Mesodermal cell (in vitro differentiated cells): Measurements from ENCODE around the gene NRROS. TPM values are rescaled to one million over a fixed set of nuclear protein-coding genes. Genes with fewer than 3 reads are reported as not detected.
"Not testable (repeated sequence)": the region's sequence is repeated elsewhere in the genome, so short reads cannot be mapped to it uniquely, and the experiment has no call there.

Source experiments
- H3K27ac ChIP-seq: 2 replicates; pipeline ENCODE4 v1.7.0; 2013; ENCODE audit warnings: mild to moderate bottlenecking, low read depth, low read length, moderate library complexity; ENCODE audit not compliant: severe bottlenecking
- H3K36me3 ChIP-seq: 2 replicates; pipeline ENCODE4 v1.7.1; 2013; ENCODE audit warnings: mild to moderate bottlenecking, low read length, moderate library complexity; ENCODE audit not compliant: control insufficient read depth, insufficient read depth
- H3K4me1 ChIP-seq: one replicate; pipeline ENCODE4 v1.7.1; 2013; ENCODE audit warnings: mild to moderate bottlenecking, low read length; ENCODE audit not compliant: insufficient read depth, control insufficient read depth, poor library complexity, severe bottlenecking
- H3K4me3 ChIP-seq: 2 replicates; pipeline ENCODE4 v1.7.0; 2013; ENCODE audit warnings: low read length, control low read depth, mild to moderate bottlenecking; ENCODE audit not compliant: insufficient read depth, poor library complexity, severe bottlenecking; ENCODE audit errors: extremely low read depth
- H3K9me3 ChIP-seq: 2 replicates; pipeline ENCODE4 v1.7.1; 2013; ENCODE audit warnings: mild to moderate bottlenecking, low read length, moderate library complexity; ENCODE audit not compliant: control insufficient read depth
- WGBS, 2 experiments: methylation state at CpG; one replicate each; pipeline ENCODE4 v1.1.5; 2013; ENCODE audit warnings: missing lambda C conversion rate in 2 of 2; ENCODE audit not compliant: insufficient coverage in 2 of 2; 5-methylcytosine and 5-hydroxymethylcytosine counted together
- polyA plus RNA-seq, 2 experiments: library from polyadenylated mRNA; stranded (reverse); fragments of 50-300 nt; gene quantifications; one replicate each; pipeline ENCODE4 v1.2.3, GENCODE V29; 2013

NRROS gene
- polyA plus RNA-seq (2013, experiment 1 of 2) = 4.4 TPM
- 2.7 TPM for polyA plus RNA-seq (2013, experiment 2 of 2)

DNA sequence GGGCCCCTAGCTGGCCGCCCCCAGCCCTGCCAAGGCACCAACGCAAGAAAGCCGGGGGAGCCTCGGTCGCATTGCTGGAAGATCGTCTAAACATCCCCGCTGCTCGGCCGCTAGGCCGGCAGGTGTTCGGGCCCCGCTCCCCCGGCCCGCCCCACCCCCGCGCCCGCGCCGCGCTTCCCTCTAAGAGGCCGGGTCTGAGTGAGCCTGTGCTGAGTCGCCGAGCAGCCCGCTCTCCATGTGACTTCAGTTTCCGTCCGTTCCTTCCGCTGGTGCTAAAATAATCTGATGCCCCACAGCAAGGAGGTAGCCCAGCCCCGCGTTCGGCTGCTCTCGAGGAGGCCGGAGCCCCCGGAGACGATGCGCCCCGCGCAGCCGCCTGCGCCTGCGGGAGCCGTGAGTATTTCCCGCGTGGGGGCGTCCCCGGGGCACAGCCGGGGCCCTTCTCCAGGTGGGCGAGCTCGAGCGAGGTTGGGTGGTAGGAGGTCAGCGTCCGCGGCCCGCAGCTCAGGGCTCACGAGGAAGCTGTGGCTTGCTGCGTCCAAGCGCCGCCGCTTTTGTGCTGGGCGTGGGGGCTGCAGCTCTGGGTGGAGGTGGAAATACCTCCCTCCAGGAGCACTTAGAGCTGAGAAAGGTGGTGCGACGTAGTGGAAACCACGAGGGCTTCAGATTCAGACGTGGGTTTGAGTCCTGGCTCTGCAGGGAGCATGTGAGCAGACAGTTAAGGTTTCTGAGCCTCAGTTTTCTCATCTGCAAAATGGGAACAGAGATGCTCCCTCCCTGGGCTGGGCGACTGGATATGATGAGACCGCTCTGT is at the start of gene NRROS:
Gene NRROS (plus strand): TSS at position 212 of the 814 bp plus-strand sequence. CDS start 14,846 bp downstream, outside the sequence.
- WGBS, 2 experiments = 38 to 42% methylated on average over 37 to 62 of the region's 65 CpGs
- H3K4me1 ChIP-seq = no peaks in the 10 kb centered on the region

DNA sequence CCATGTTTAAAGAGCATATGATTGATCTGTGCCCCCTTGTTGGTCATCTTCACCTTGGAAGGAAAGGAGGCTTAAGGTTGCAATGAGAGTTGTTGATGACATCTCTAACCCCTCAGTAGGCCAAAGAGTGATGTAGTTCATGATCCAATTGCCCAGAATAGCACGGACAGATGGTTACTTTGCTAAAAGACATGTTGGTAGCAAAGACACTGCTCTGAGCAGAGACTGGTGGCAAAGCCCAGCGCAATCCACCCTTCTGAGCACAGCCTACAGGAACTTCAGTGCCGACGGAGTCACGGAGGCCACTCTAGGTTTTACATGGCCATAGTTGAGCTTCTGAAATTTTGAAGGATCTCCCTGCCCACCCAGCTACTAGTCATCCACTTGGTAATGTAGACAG is 49.2 kb upstream of the NRROS start:
- Histone ChIP-seq H3K9me3 (no peaks in the 10 kb centered on the region), H3K4me1 (no peaks in the 10 kb centered on the region), H3K4me3 (no peak overlapping the region), H3K36me3 (peaks cover 4% of the 10 kb centered on the region), H3K27ac (no peak overlapping the region)
- 92 to 96% methylated on average over 2 of the region's 5 CpGs for WGBS, 2 experiments

More for the DNA sequence above, at the start of gene NRROS:
- Histone ChIP-seq H3K36me3 (no peaks in the 10 kb centered on the region), H3K27ac (no peak within 1 kb of the TSS), H3K9me3 (no peaks in the 10 kb centered on the region), H3K4me3 (peak within 1 kb of the TSS; percentile 14)

DNA sequence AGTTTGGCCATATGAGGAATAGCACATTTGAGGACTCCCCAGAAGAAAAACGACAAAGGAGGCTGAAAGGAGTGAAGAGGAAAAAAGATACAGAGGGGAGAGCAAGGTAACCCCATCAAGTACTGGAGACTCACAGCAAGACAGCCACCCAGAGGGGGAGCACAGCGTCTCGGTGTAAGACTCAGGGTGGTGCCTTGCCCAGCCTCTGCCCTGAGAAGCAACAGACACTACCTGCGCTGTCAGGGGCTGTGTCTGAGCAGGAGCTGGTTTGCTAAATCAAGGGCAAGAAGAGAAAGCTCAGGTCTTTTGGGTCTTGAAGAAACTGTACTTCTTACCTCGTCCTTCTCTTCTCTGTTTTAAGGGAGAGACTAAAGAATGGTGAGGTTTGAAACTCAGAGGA is 43.1 kb upstream of the NRROS start:
- no peak overlapping the region for H3K4me3 ChIP-seq
- H3K27ac ChIP-seq = peak overlapping the region; percentile 29
- 50% methylated on average over 2 of the region's 5 CpGs; no CpG with 5 or more reads in 1 of the 2 experiments for WGBS, 2 experiments
- no peaks in the 10 kb centered on the region for H3K9me3 ChIP-seq
- no peaks in the 10 kb centered on the region for H3K4me1 ChIP-seq
- H3K36me3 ChIP-seq = no peaks in the 10 kb centered on the region

DNA sequence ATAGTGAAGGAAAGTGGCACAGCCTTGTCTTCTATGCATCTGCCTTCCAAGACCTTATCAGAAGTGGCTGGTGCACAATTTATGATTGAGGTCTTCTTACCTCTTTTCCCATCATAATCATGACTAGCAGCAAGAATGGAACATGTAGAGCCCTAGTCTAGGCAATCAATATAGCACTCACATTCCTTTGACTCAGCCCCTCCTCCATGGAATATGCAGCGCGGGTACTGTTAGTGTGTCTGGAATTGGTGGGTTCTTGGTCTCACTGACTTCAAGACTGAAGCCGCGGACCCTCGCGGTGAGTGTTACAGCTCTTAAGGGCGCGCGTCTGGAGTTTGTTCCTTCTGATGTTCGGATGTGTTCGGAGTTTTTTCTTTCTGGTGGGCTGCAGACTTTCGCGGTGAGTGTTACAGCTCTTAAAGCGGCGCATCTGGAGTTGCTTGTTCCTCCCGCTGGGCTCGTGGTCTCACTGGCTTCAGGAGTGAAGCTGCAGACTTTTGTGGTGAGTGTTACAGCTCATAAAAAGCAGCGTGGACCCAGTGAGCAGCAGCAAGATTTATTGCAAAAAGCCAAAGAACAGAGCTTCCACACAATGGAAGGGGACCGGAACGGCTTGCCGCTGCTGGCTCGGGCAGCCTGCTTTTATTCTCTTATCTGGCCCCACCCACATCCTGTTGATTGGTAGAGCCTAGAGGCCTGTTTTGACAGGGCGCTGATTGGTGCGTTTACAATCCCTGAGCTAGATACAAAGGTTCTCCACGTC is 41.3 kb upstream of the NRROS start:
- H3K36me3 ChIP-seq, H3K27ac ChIP-seq, H3K4me3 ChIP-seq, H3K9me3 ChIP-seq, H3K4me1 ChIP-seq: not testable (repeated sequence)
- WGBS, 2 experiments = 97 to 98% methylated on average over 17 to 18 of the region's 25 CpGs

DNA sequence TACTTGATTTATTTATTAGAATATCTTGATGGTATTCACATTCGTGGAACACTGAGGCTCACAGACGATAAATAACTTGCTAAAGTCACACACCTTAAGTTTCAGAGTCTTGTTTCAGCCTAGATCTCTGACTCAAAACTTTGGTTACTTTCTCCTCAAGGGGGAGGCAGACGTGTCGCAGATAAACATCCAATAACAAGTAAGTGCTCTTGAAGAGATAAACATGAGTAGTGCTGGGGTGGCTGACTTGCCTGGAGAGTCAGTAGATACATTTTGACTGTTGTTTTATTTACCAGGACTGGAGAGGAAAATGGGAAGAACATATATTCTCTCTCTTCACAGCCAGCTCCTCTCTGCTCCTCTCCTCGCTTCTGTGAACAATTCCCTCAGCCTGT is 39.8 kb upstream of the NRROS start:
- Histone ChIP-seq H3K4me1 (no peaks in the 10 kb centered on the region), H3K36me3 (no peaks in the 10 kb centered on the region), H3K4me3 (no peak overlapping the region), H3K27ac (no peak overlapping the region), H3K9me3 (no peaks in the 10 kb centered on the region)
- WGBS, 2 experiments = 89% methylated on average over 3 of the region's 5 CpGs; no CpG with 5 or more reads in 1 of the 2 experiments

DNA sequence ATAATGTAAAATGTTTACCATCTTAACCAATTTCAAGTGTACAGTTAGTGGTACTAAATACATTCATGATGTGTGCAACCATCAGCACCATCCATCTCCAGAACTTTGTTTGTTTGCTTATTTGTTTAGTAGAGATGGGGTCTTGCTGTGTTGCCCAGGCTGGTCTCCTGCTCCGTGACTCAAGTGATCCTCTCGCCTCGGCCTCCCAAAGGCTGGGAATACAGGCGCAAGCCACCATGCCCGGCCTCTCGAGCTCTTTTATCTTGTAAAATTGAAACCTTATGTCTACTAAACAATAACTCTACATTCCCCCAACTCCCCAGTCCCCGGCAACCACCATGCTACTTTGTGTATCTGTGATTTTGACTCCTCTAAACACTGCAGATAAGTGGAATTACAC is 39.1 kb upstream of the NRROS start:
- H3K36me3 ChIP-seq = no peaks in the 10 kb centered on the region
- 86 to 93% methylated on average over 6 of the region's 7 CpGs for WGBS, 2 experiments

DNA sequence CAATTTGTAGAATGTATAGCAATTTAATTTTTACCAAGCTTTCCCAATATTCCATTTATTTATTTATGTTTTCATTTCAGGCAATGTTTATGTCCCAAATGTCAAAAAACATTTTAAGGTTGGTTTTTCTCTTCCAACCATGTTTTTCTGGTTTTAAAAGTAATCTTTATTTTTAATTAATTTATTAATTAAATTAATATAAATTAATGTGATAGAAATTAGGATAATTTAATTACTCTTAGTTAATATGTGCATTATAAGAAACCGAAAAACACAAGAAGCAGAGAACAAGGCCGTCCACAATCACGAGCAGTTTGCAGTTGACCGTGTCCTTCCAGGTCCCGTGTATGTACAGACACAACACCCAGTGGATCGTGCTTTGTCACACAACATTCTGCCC is 36.8 kb upstream of the NRROS start:
- H3K9me3 ChIP-seq = no peaks in the 10 kb centered on the region
- no peak overlapping the region for H3K4me3 ChIP-seq
- H3K36me3 ChIP-seq = no peaks in the 10 kb centered on the region
- H3K4me1 ChIP-seq = no peaks in the 10 kb centered on the region
- no peak overlapping the region for H3K27ac ChIP-seq
- WGBS, 2 experiments = 93 to 95% methylated on average over 5 to 6 of the region's 6 CpGs

More for the DNA sequence above, 39.1 kb upstream of the NRROS start:
- Histone ChIP-seq H3K4me1 (no peaks in the 10 kb centered on the region), H3K4me3 (no peak overlapping the region), H3K9me3 (no peaks in the 10 kb centered on the region), H3K27ac (no peak overlapping the region)

DNA sequence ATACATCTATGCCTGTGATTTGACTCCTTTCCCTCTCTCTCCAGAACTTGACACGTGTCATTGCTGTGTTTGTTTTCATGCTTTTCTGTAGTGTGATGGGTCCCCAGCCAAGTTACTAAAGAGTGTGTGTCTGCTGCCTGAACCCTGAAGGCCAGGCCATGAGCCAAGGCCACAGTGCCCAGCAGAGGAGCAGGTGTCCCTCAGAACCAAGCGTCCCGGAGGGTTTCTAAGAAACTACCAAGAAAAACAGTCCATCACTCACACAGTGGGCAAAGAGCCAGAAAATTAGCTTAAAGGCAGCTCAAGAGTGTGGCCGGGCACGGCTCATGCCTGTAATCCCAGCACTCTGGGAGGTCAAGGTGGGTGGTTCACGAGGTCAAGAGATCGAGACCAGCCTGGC is 35.8 kb upstream of the NRROS start:
- Histone ChIP-seq H3K27ac (no peak overlapping the region), H3K36me3 (no peaks in the 10 kb centered on the region), H3K9me3 (no peaks in the 10 kb centered on the region), H3K4me3 (no peak overlapping the region), H3K4me1 (no peaks in the 10 kb centered on the region)
- 81 to 95% methylated on average over 4 to 5 of the region's 7 CpGs for WGBS, 2 experiments

DNA sequence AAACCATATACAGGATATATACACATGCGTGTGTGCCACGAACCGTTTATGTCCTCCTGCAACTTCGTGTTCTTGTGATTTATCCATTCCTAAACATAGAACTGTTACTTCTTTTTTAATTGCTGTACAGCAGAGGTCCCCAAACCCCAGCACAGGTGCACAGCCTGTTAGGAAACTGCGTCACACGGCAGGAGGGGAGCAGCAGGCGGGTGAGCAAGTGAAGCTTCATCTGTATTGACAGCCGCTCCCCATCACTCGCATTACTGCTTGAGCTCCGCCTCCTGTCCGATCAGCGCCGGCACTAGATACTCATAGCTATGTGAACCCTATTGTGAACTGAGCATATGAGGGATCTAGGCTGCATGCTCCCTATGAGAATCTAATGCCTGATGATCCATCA is 34.9 kb upstream of the NRROS start:
- H3K27ac ChIP-seq = no peak overlapping the region
- no peaks in the 10 kb centered on the region for H3K9me3 ChIP-seq
- no peaks in the 10 kb centered on the region for H3K4me1 ChIP-seq
- 85 to 86% methylated on average over 9 to 13 of the region's 13 CpGs for WGBS, 2 experiments
- H3K4me3 ChIP-seq = no peak overlapping the region
- no peaks in the 10 kb centered on the region for H3K36me3 ChIP-seq

DNA sequence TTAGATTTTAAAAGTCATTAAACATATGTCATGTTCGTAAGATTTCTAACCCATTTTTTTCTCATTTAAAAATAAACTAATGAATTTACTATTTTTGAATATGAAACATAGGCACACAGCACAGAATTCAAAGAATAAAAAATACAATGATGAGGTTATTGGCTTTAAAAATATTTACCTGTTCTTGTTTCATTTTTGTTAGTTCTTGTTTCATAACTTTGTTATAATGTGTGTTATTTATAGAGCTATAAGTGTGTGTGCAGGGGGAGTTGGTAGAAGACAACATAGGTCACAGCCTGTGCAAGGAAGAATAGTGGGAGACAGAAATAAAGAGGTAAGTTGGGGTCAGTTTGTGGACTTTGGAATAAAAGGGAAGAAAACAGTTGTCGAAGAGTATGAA is 30.8 kb upstream of the NRROS start:
- no CpG with 5 or more reads among the region's 2 CpGs for WGBS, 2 experiments
- Histone ChIP-seq H3K4me3 (no peak overlapping the region), H3K27ac (no peak overlapping the region), H3K9me3 (no peaks in the 10 kb centered on the region), H3K4me1 (peaks cover 14% of the 10 kb centered on the region), H3K36me3 (no peaks in the 10 kb centered on the region)
